ENCODE results near the gene FGD3.

FGD3 gene

GRCh38 chr9:93059011-93059714, 111.8 kb downstream of the FGD3 start:
- H3K4me3 ChIP-seq (ENCODE audit: insufficient read depth in 1 of 2, low read depth in 1 of 2, low read length in 2 of 2), result peak overlapping the region in 1 of 2 experiments; percentile 55
- H3K79me1 ChIP-seq (replicated peaks; ENCODE audit: low read length, poor library complexity, severe bottlenecking), result no peaks in the 10 kb centered on the region
- no peak overlapping the region for H3K23ac ChIP-seq (ENCODE audit: low read length in 2 of 2)
- H3K18ac ChIP-seq (ENCODE audit: low read depth in 1 of 2, low read length in 2 of 2), result no peak overlapping the region
- no peak overlapping the region for H3K9ac ChIP-seq (ENCODE audit: low read length)
- peaks cover 14% of the 10 kb centered on the region for H3K4me1 ChIP-seq (ENCODE audit: control insufficient read depth, insufficient read depth, low read depth, low read length)
- H2BK5ac ChIP-seq (ENCODE audit: low read depth, low read length, poor library complexity, severe bottlenecking), result no peak overlapping the region
- no peak overlapping the region for H2AK5ac ChIP-seq (ENCODE audit: low read length, severe bottlenecking)
- peaks cover 0 to 3% of the 10 kb centered on the region in 2 experiments for H3K36me3 ChIP-seq (ENCODE audit: control insufficient read depth in 1 of 2, insufficient read depth in 2 of 2, low read depth in 1 of 2, low read length in 2 of 2)
- DNase-seq, result no peak
- peak overlapping the region; percentile 59 for H3K4me2 ChIP-seq (ENCODE audit: low read length, poor library complexity, severe bottlenecking)
- no peak overlapping the region for H2BK12ac ChIP-seq (ENCODE audit: low read length in 2 of 2)
- no peak overlapping the region for H2AFZ ChIP-seq (ENCODE audit: low read depth, low read length)
- no peak overlapping the region for H2BK120ac ChIP-seq (ENCODE audit: low read depth, low read length)
- H3K27me3 ChIP-seq (ENCODE audit: control insufficient read depth in 1 of 2, insufficient read depth in 1 of 2, low read length in 2 of 2), result peaks cover 0 to 55% of the 10 kb centered on the region in 2 experiments
- 35% methylated on average over 52 of the region's 53 CpGs for WGBS
- no peaks in the 10 kb centered on the region for H3K9me3 ChIP-seq (ENCODE audit: control insufficient read depth, low read length)
- H2BK15ac ChIP-seq (ENCODE audit: low read depth, poor library complexity, severe bottlenecking), result no peak overlapping the region
- H3K27ac ChIP-seq (ENCODE audit: low read length, poor library complexity, severe bottlenecking), result no peak overlapping the region
- H3K4ac ChIP-seq (ENCODE audit: low read depth in 1 of 2, low read length in 2 of 2), result no peak overlapping the region
- no peak overlapping the region for H3K14ac ChIP-seq (ENCODE audit: low read length in 2 of 2)
- H4K8ac ChIP-seq (ENCODE audit: low read length), result no peak overlapping the region
- H4K91ac ChIP-seq (ENCODE audit: low read length), result no peak overlapping the region

- Histone ChIP-seq H3K4me1 (ENCODE audit: control insufficient read depth, insufficient read depth, low read depth, low read length) (peaks cover 14% of the 10 kb centered on the region), H2BK120ac (ENCODE audit: low read depth, low read length) (no peak overlapping the region), H2BK12ac (ENCODE audit: low read length in 2 of 2) (no peak overlapping the region), H3K27me3 (ENCODE audit: control insufficient read depth in 1 of 2, insufficient read depth in 1 of 2, low read length in 2 of 2) (peaks cover 0 to 55% of the 10 kb centered on the region in 2 experiments), H3K4me3 (ENCODE audit: insufficient read depth in 1 of 2, low read depth in 1 of 2, low read length in 2 of 2) (no peak overlapping the region), H4K8ac (ENCODE audit: low read length) (peak overlapping the region; percentile 20), H3K27ac (ENCODE audit: low read length, poor library complexity, severe bottlenecking) (no peak overlapping the region), H4K91ac (ENCODE audit: low read length) (no peak overlapping the region), H3K79me1 (replicated peaks; ENCODE audit: low read length, poor library complexity, severe bottlenecking) (no peaks in the 10 kb centered on the region), H3K9me3 (ENCODE audit: control insufficient read depth, low read length) (no peaks in the 10 kb centered on the region), H2AK5ac (ENCODE audit: low read length, severe bottlenecking) (no peak overlapping the region), H3K4ac (ENCODE audit: low read depth in 1 of 2, low read length in 2 of 2) (no peak overlapping the region), H3K23ac (ENCODE audit: low read length in 2 of 2) (no peak overlapping the region), H3K36me3 (ENCODE audit: control insufficient read depth in 1 of 2, insufficient read depth in 2 of 2, low read depth in 1 of 2, low read length in 2 of 2) (peaks cover 0 to 3% of the 10 kb centered on the region in 2 experiments), H2BK15ac (ENCODE audit: low read depth, poor library complexity, severe bottlenecking) (no peak overlapping the region), H2AFZ (ENCODE audit: low read depth, low read length) (no peak overlapping the region), H2BK5ac (ENCODE audit: low read depth, low read length, poor library complexity, severe bottlenecking) (no peak overlapping the region), H3K14ac (ENCODE audit: low read length in 2 of 2) (no peak overlapping the region), H3K4me2 (ENCODE audit: low read length, poor library complexity, severe bottlenecking) (no peak overlapping the region), H3K18ac (ENCODE audit: low read depth in 1 of 2, low read length in 2 of 2) (no peak overlapping the region), H3K9ac (ENCODE audit: low read length) (no peak overlapping the region)
- 95% methylated on average over 7 of the region's 7 CpGs for WGBS
- DNase-seq, result no peak
These were observed 112.6 kb downstream of the FGD3 start for GRCh38 chr9:93059715-93060578.

- Histone ChIP-seq H3K27me3 (ENCODE audit: control insufficient read depth in 1 of 2, insufficient read depth in 1 of 2, low read length in 2 of 2) (peaks cover 0 to 55% of the 10 kb centered on the region in 2 experiments), H3K4ac (ENCODE audit: low read depth in 1 of 2, low read length in 2 of 2) (no peak overlapping the region), H3K4me1 (ENCODE audit: control insufficient read depth, insufficient read depth, low read depth, low read length) (peaks cover 14% of the 10 kb centered on the region), H2BK12ac (ENCODE audit: low read length in 2 of 2) (no peak overlapping the region), H3K23ac (ENCODE audit: low read length in 2 of 2) (no peak overlapping the region), H3K36me3 (ENCODE audit: control insufficient read depth in 1 of 2, insufficient read depth in 2 of 2, low read depth in 1 of 2, low read length in 2 of 2) (peaks cover 0 to 3% of the 10 kb centered on the region in 2 experiments), H4K8ac (ENCODE audit: low read length) (no peak overlapping the region), H3K14ac (ENCODE audit: low read length in 2 of 2) (no peak overlapping the region), H2AK5ac (ENCODE audit: low read length, severe bottlenecking) (no peak overlapping the region), H3K4me3 (ENCODE audit: insufficient read depth in 1 of 2, low read depth in 1 of 2, low read length in 2 of 2) (no peak overlapping the region), H2AFZ (ENCODE audit: low read depth, low read length) (no peak overlapping the region), H3K9me3 (ENCODE audit: control insufficient read depth, low read length) (no peaks in the 10 kb centered on the region), H3K18ac (ENCODE audit: low read depth in 1 of 2, low read length in 2 of 2) (no peak overlapping the region), H3K27ac (ENCODE audit: low read length, poor library complexity, severe bottlenecking) (no peak overlapping the region), H2BK5ac (ENCODE audit: low read depth, low read length, poor library complexity, severe bottlenecking) (no peak overlapping the region), H3K4me2 (ENCODE audit: low read length, poor library complexity, severe bottlenecking) (no peak overlapping the region), H3K79me1 (replicated peaks; ENCODE audit: low read length, poor library complexity, severe bottlenecking) (no peaks in the 10 kb centered on the region), H3K9ac (ENCODE audit: low read length) (no peak overlapping the region), H4K91ac (ENCODE audit: low read length) (no peak overlapping the region), H2BK120ac (ENCODE audit: low read depth, low read length) (no peak overlapping the region), H2BK15ac (ENCODE audit: low read depth, poor library complexity, severe bottlenecking) (no peak overlapping the region)
- WGBS, result 85% methylated on average over 7 of the region's 8 CpGs
- no peak for DNase-seq
These were observed 113.5 kb downstream of the FGD3 start for GRCh38 chr9:93060746-93061259.

- DNase-seq, result no peak
- H3K27me3 ChIP-seq (ENCODE audit: control insufficient read depth in 1 of 2, insufficient read depth in 1 of 2, low read length in 2 of 2), result peaks cover 0 to 55% of the 10 kb centered on the region in 2 experiments
- peaks cover 14% of the 10 kb centered on the region for H3K4me1 ChIP-seq (ENCODE audit: control insufficient read depth, insufficient read depth, low read depth, low read length)
- no peaks in the 10 kb centered on the region for H3K9me3 ChIP-seq (ENCODE audit: control insufficient read depth, low read length)
- H3K36me3 ChIP-seq (ENCODE audit: control insufficient read depth in 1 of 2, insufficient read depth in 2 of 2, low read depth in 1 of 2, low read length in 2 of 2), result peaks cover 0 to 3% of the 10 kb centered on the region in 2 experiments
- H2BK15ac ChIP-seq (ENCODE audit: low read depth, poor library complexity, severe bottlenecking), result no peak overlapping the region
- 95% methylated on average over 4 of the region's 4 CpGs for WGBS
- no peaks in the 10 kb centered on the region for H3K79me1 ChIP-seq (replicated peaks; ENCODE audit: low read length, poor library complexity, severe bottlenecking)
- H3K4me2 ChIP-seq (ENCODE audit: low read length, poor library complexity, severe bottlenecking), result no peak overlapping the region
- H4K91ac ChIP-seq (ENCODE audit: low read length), result no peak overlapping the region
- H3K4me3 ChIP-seq (ENCODE audit: insufficient read depth in 1 of 2, low read depth in 1 of 2, low read length in 2 of 2), result no peak overlapping the region
- no peak overlapping the region for H2BK5ac ChIP-seq (ENCODE audit: low read depth, low read length, poor library complexity, severe bottlenecking)
- H2AK5ac ChIP-seq (ENCODE audit: low read length, severe bottlenecking), result no peak overlapping the region
- no peak overlapping the region for H3K4ac ChIP-seq (ENCODE audit: low read depth in 1 of 2, low read length in 2 of 2)
- H2AFZ ChIP-seq (ENCODE audit: low read depth, low read length), result no peak overlapping the region
- H3K9ac ChIP-seq (ENCODE audit: low read length), result no peak overlapping the region
- no peak overlapping the region for H4K8ac ChIP-seq (ENCODE audit: low read length)
- H3K27ac ChIP-seq (ENCODE audit: low read length, poor library complexity, severe bottlenecking), result no peak overlapping the region
- H3K18ac ChIP-seq (ENCODE audit: low read depth in 1 of 2, low read length in 2 of 2), result no peak overlapping the region
- H2BK120ac ChIP-seq (ENCODE audit: low read depth, low read length), result no peak overlapping the region
- H2BK12ac ChIP-seq (ENCODE audit: low read length in 2 of 2), result no peak overlapping the region
- no peak overlapping the region for H3K14ac ChIP-seq (ENCODE audit: low read length in 2 of 2)
- H3K23ac ChIP-seq (ENCODE audit: low read length in 2 of 2), result no peak overlapping the region
These were observed 114.0 kb downstream of the FGD3 start for GRCh38 chr9:93061260-93061751.
